HT1080 (cell line): ENCODE measurements around the gene TSSK3. TPM values are rescaled to one million over a fixed set of nuclear protein-coding genes. Genes with fewer than 3 reads are reported as not detected.

Source experiments
- DNase-seq: peaks from one replicate; pipeline ENCODE4 v3.0.0-alpha.2; 2015; ENCODE audit warnings: low read depth
- polyA plus RNA-seq, 2 experiments: library from polyadenylated mRNA; depleted of rRNA; stranded (reverse); fragments of >200 nt; gene quantifications; 2 replicates each; pipeline ENCODE4 v1.2.3, GENCODE V29; 2015
- total RNA-seq: library from RNA; depleted of rRNA; stranded (reverse); fragments of >200 nt; shearing (Covaris generic); gene quantifications from 2 replicates; pipeline ENCODE4 v1.2.3, GENCODE V29; 2014; rRNA removed

The TSSK3 gene, protein sequence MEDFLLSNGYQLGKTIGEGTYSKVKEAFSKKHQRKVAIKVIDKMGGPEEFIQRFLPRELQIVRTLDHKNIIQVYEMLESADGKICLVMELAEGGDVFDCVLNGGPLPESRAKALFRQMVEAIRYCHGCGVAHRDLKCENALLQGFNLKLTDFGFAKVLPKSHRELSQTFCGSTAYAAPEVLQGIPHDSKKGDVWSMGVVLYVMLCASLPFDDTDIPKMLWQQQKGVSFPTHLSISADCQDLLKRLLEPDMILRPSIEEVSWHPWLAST
- 0.60 TPM in 1 of 2 replicates, not detected in the other for total RNA-seq
- polyA plus RNA-seq (2015; cell fraction: cytosol; rRNA removed), result 0.34 and 0.67 TPM in 2 replicates
- polyA plus RNA-seq (2015; cell fraction: nucleus; rRNA removed), result 1.6 and 3.7 TPM in 2 replicates

DNA sequence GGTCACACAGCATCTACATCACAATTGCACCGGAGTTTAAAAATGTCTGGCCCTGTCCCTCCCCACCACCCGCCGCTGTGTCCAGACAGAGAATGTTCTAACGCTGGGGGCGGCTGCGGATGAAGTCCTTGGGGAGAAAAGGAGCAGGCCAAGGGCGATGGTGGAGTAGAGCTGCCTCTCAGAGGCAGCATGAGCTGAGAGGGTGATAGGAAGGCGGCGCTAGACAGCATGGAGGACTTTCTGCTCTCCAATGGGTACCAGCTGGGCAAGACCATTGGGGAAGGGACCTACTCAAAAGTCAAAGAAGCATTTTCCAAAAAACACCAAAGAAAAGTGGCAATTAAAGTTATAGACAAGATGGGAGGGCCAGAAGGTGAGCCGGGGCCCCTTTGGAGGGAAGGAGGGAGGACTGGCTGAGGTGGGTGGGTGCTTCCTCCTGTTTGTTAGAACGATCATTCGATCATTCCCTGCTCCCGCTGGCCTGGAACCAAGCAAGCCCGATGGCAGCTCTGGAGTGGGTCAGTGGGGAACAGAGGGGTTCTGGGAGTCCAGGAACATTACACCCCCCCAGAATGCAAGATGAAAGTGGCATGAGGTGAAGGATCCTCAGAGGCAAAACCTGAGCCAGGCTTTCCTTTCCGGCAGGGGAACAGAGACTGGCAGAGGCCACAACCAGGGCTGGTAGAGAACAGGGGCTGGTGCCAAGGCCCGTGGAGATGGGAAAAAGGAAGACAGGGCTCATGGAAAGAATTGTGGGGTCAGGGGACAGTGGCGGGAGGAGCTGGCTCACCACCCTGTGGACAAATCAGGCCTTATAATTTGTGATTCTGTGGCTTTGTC is at the start of gene TSSK3, which contains the start of gene FAM229A:
Gene TSSK3 (plus strand): TSS at position 66 of the 840 bp plus-strand sequence. CDS start 163 bp downstream, at position 229.
Gene FAM229A (minus strand): TSS at position 12 of the 840 bp plus-strand sequence. CDS start 394 bp downstream, outside the sequence.
- DNase-seq, result no peak

GRCh38 chr1:32316903-32317277 is 45.4 kb upstream of the TSSK3 start:
- DNase-seq, result no peak

GRCh38 chr1:32318127-32318869 is 44.0 kb upstream of the TSSK3 start:
- no peak for DNase-seq

GRCh38 chr1:32321712-32322291 is 40.5 kb upstream of the TSSK3 start:
- peak; percentile 70 for DNase-seq

DNA sequence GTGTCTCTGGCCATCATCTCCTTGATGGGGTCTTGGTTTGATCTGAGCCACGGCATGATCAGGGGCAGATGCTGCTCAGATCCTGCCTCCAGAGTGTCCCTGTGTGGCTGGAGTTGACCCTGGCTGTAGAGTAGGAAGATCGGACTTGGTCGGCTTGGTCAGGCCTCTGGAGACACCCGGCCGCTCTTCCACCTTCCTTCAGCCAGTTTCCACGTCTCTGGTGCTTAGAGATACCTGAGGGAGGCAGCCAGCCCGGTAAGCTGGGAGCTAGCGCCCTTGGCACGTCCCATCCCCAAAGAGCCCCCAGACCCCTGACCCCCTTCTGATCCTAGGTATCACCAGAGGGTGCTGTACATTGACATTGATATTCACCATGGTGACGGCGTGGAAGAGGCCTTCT is 35.1 kb upstream of the TSSK3 start:
- DNase-seq, result no peak

DNA sequence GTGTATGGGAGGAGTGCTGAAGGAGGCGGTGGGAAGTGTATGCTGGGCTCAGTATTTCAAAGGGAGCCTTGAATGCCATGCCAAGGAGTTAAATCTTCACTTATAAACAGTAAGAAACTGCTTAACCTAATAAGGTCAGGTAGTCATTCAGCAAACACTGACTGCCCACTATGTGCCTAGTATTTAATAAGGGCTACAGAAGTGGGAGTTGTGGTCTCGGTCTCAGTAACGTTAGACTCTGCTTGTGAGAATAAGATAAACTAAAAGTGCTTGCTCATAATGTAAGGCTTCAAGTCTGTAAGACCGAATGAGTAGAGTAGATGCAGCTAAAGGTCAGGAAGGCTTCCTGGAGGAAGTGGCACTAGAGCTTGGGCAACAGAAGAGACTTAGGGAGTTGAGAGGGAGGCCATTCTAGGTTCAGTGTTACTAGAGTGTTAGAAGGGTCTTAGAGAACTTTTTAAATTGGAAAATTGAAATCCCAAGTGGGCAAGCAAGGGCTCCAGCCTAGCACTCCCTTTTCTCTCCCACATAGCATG is 32.3 kb upstream of the TSSK3 start:
- no peak for DNase-seq

DNA sequence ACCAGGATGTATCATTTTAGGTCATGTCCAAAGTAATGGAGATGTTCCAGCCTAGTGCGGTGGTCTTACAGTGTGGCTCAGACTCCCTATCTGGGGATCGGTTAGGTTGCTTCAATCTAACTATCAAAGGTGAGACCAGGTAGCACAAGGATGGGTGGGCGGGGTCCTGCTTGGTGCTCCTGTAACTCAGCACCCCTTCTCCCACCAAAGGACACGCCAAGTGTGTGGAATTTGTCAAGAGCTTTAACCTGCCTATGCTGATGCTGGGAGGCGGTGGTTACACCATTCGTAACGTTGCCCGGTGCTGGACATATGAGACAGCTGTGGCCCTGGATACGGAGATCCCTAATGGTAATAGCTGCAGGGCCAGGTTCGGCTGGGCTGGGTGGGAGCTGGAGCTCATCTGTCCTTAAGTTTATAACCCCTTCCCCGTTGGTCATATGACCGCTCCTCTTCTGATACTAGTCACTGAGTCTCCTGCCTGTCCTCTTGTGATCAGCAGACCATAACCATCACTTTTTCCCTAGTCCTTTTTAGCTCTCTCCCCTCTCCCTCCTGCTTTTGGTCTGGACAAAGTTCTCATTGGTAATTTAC is 31.7 kb upstream of the TSSK3 start:
- DNase-seq, result no peak

GRCh38 chr1:32331549-32331948 is 30.8 kb upstream of the TSSK3 start:
- DNase-seq, result no peak

- DNase-seq, result no peak
These were observed 29.9 kb upstream of the TSSK3 start for GRCh38 chr1:32332290-32333079.

GRCh38 chr1:32333251-32333963 is 28.9 kb upstream of the TSSK3 start:
- no peak for DNase-seq

GRCh38 chr1:32334274-32334861 is 28.0 kb upstream of the TSSK3 start:
- DNase-seq, result no peak

DNA sequence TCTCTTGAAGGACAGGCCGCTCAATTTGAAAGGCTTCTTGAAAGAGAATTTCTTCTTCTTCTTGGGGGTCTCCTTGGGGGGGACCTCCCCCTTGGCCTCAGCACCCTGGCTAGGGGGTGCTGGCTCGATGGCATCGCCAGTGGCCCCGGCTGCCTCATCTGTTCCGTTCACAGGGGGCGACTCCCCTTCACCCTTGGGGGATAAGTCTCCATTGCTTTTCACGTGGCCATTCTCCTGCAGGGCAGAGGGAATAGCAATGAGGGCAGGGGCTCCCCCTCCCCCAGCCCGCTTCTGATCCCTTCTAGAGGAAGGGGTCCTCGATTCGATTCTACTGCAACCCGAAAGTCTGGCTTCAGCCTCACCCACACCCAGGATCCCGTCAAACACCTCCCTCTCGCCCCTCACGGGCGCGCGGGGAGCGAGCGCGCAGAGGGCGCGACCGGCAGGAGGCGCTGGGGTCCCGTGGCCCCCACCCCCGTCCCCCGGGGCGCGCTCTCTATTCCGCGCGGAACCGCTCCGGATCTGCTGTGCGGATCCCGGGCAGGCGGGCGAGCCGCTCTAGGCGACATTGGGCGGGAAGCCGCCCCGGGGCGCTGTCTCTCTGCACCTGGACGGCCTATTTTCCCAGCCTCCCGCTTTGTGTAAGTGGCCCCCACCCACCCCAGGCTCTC is 27.3 kb upstream of the TSSK3 start:
- peak; percentile 50 for DNase-seq

DNA sequence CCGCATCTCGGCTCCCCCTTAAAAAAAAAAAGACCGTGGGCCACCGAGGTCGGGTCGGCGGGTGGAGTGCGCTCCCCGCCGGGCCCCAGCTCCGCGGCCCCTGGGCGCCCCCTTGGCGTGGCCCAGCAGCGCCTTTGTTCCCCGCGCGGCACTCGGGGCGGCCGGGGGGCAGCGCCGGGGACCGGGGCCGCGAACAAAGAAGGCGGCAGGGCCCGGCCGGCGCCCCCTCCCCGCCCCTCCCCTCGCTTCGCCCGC is 26.9 kb upstream of the TSSK3 start:
- no peak for DNase-seq

- DNase-seq, result peak; percentile 58
These were observed 26.3 kb upstream of the TSSK3 start, which contains the start of gene MARCKSL1 for GRCh38 chr1:32335790-32336590. Gene MARCKSL1 (minus strand): TSS chr1:32336233. CDS start chr1:32336033, 200 bp downstream.

- no peak for DNase-seq
These were observed 25.8 kb upstream of the TSSK3 start for GRCh38 chr1:32336591-32336932.

DNA sequence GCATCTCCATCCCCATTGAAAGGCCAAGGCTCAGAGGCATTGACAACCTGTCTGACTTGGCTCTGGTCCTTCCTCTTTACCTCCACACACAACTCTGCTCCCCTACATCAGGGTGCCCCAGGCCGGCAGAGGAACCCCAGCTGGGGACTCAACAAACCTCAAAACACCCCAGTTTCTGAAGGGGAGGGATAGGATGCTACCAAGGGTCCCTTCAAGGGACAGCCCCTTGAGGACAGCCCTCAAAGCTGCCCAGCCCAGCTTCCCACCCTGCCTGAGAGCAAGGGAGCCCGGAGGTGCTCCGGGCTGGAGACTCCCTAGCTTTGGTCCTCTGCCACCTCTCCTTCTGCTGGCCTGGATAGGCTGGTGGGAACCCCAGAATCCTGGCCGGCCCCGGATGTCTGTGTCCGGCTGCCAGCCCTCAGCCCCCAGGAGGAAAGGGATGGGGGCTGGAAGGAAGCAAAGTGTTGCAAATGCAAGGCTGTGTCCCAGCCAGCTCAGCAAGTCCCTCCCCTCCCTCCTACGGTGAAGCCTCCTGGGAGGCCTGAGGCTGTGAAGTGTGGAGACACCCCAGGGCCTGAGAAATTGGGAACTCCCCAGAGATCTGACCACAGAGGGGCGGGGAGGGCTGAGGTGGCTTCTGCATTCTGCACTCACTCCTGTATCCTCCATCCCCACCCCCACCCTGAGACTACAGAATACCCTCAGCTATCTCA is 25.2 kb upstream of the TSSK3 start:
- peak; percentile 63 for DNase-seq
